ENCODE data around the gene PCYT1A.
A peak's percentile ranks its signal among the peaks of the same experiment; 100 is the strongest.

PCYT1A gene

GRCh38 chr3:196220587-196220986 is 66.9 kb downstream of the PCYT1A start:
- DNase-seq (ENCODE audit: low read depth), result no peak
- H3K4me3 ChIP-seq (ENCODE audit: control insufficient read depth, low read depth, low read length), result no peak overlapping the region

GRCh38 chr3:196219970-196220311 is 67.6 kb downstream of the PCYT1A start:
- no peak for DNase-seq (ENCODE audit: low read depth)
- no peak overlapping the region for H3K4me3 ChIP-seq (ENCODE audit: control insufficient read depth, low read depth, low read length)
- no peak for TF ChIP-seq CTCF (conservative IDR thresholded peaks at IDR 0.05; ENCODE audit: control insufficient read depth, insufficient read depth, low read depth, low read length)

More at GRCh38 chr3:196220587-196220986, 66.9 kb downstream of the PCYT1A start:
- no peak for TF ChIP-seq CTCF (conservative IDR thresholded peaks at IDR 0.05; ENCODE audit: control insufficient read depth, insufficient read depth, low read depth, low read length)

- no peak for TF ChIP-seq CTCF (conservative IDR thresholded peaks at IDR 0.05; ENCODE audit: control insufficient read depth, insufficient read depth, low read depth, low read length)
- peak overlapping the region; percentile 29 for H3K4me3 ChIP-seq (ENCODE audit: control insufficient read depth, low read depth, low read length)
- peak; percentile 94 for DNase-seq (ENCODE audit: low read depth)
Observed at GRCh38 chr3:196219194-196219969, 68.1 kb downstream of the PCYT1A start.

GRCh38 chr3:196218155-196218712 is 69.3 kb downstream of the PCYT1A start:
- no peak overlapping the region for H3K4me3 ChIP-seq (ENCODE audit: control insufficient read depth, low read depth, low read length)
- TF ChIP-seq CTCF (conservative IDR thresholded peaks at IDR 0.05; ENCODE audit: control insufficient read depth, insufficient read depth, low read depth, low read length), result no peak
- DNase-seq (ENCODE audit: low read depth), result no peak

- no peak for TF ChIP-seq CTCF (conservative IDR thresholded peaks at IDR 0.05; ENCODE audit: control insufficient read depth, insufficient read depth, low read depth, low read length)
- no peak overlapping the region for H3K4me3 ChIP-seq (ENCODE audit: control insufficient read depth, low read depth, low read length)
- DNase-seq (ENCODE audit: low read depth), result no peak
Observed at GRCh38 chr3:196217307-196218154, 70.0 kb downstream of the PCYT1A start.

- no peak overlapping the region for H3K4me3 ChIP-seq (ENCODE audit: control insufficient read depth, low read depth, low read length)
- DNase-seq (ENCODE audit: low read depth), result no peak
- TF ChIP-seq CTCF (conservative IDR thresholded peaks at IDR 0.05; ENCODE audit: control insufficient read depth, insufficient read depth, low read depth, low read length), result no peak
Observed at GRCh38 chr3:196216681-196217211, 70.8 kb downstream of the PCYT1A start.

Measured in fibroblast of mammary gland (primary cell).